Osteocyte (in vitro differentiated cells): ENCODE results near the gene NCAPH2. TPM values are rescaled to one million over a fixed set of nuclear protein-coding genes. Genes with fewer than 3 reads are reported as not detected.

Experiments
- DNase-seq: peaks from one replicate; pipeline ENCODE4 v3.0.0; 2021; ENCODE audit warnings: mixed read lengths; ENCODE audit not compliant: unreplicated experiment; ENCODE audit errors: extremely low spot score
- H3K27ac Mint-ChIP-seq: one replicate; pipeline ENCODE4 v1.8.0; 2021; ENCODE audit warnings: mild to moderate bottlenecking, mixed read lengths; ENCODE audit not compliant: unreplicated experiment
- H3K27me3 Mint-ChIP-seq: one replicate; pipeline ENCODE4 v1.8.0; 2021; ENCODE audit warnings: mixed read lengths; ENCODE audit not compliant: unreplicated experiment
- H3K36me3 Mint-ChIP-seq: one replicate; pipeline ENCODE4 v1.8.0; 2021; ENCODE audit warnings: mixed read lengths; ENCODE audit not compliant: unreplicated experiment
- H3K4me1 Mint-ChIP-seq: one replicate; pipeline ENCODE4 v1.8.0; 2021; ENCODE audit warnings: mixed read lengths; ENCODE audit not compliant: unreplicated experiment
- H3K4me3 Mint-ChIP-seq: one replicate; pipeline ENCODE4 v1.8.0; 2021; ENCODE audit warnings: mild to moderate bottlenecking, moderate library complexity, mixed read lengths; ENCODE audit not compliant: unreplicated experiment
- H3K9me3 Mint-ChIP-seq: one replicate; pipeline ENCODE4 v1.8.0; 2021; ENCODE audit warnings: mixed read lengths; ENCODE audit not compliant: unreplicated experiment
- CTCF ChIP-seq: fragments of 200-600 bp; sonication (generic); IDR thresholded peaks from 2 replicates; pipeline ENCODE4 v1.5.0; 2021; ENCODE audit warnings: antibody characterized with exemption, mild to moderate bottlenecking, moderate library complexity
- total RNA-seq: library from RNA; stranded (reverse); gene quantifications from 2 replicates; pipeline ENCODE4 v1.2.1, GENCODE V29; 2021

NCAPH2 gene
- total RNA-seq, 1 donor from 2014 or later = 47.0 TPM

GRCh38 chr22:50526108-50526833 is 18.2 kb downstream of the NCAPH2 start:
- peak overlapping the region; percentile 65 for H3K4me3 Mint-ChIP-seq
- H3K27ac Mint-ChIP-seq = peak overlapping the region; percentile 68
- peaks cover 4% of the 10 kb centered on the region for H3K36me3 Mint-ChIP-seq
- peaks cover 27% of the 10 kb centered on the region for H3K4me1 Mint-ChIP-seq
- H3K27me3 Mint-ChIP-seq = no peaks in the 10 kb centered on the region
- TF ChIP-seq CTCF = peak; percentile 75
- DNase-seq = peak; percentile 92
- H3K9me3 Mint-ChIP-seq = no peaks in the 10 kb centered on the region

- no peak for DNase-seq
- H3K9me3 Mint-ChIP-seq = no peaks in the 10 kb centered on the region
- H3K4me3 Mint-ChIP-seq = peak overlapping the region; percentile 65
- peaks cover 27% of the 10 kb centered on the region for H3K4me1 Mint-ChIP-seq
- peak overlapping the region; percentile 68 for H3K27ac Mint-ChIP-seq
- no peak for TF ChIP-seq CTCF
- no peaks in the 10 kb centered on the region for H3K27me3 Mint-ChIP-seq
- peaks cover 4% of the 10 kb centered on the region for H3K36me3 Mint-ChIP-seq
These were observed 19.1 kb downstream of the NCAPH2 start for GRCh38 chr22:50526834-50527801.

GRCh38 chr22:50527921-50528681 is 20.1 kb downstream of the NCAPH2 start:
- Mint-ChIP-seq H3K9me3 (no peaks in the 10 kb centered on the region), H3K36me3 (peaks cover 4% of the 10 kb centered on the region), H3K27me3 (peaks cover 6% of the 10 kb centered on the region), H3K27ac (no peak overlapping the region), H3K4me1 (peaks cover 27% of the 10 kb centered on the region), H3K4me3 (peak overlapping the region; percentile 65)
- no peak for DNase-seq
- no peak for TF ChIP-seq CTCF

- H3K27me3 Mint-ChIP-seq = peaks cover 13% of the 10 kb centered on the region
- no peak overlapping the region for H3K27ac Mint-ChIP-seq
- peaks cover 25% of the 10 kb centered on the region for H3K4me1 Mint-ChIP-seq
- H3K4me3 Mint-ChIP-seq = peak overlapping the region; percentile 45
- TF ChIP-seq CTCF = no peak
- no peaks in the 10 kb centered on the region for H3K9me3 Mint-ChIP-seq
- DNase-seq = peak; percentile 85
- H3K36me3 Mint-ChIP-seq = peaks cover 4% of the 10 kb centered on the region
These were observed 20.8 kb downstream of the NCAPH2 start for GRCh38 chr22:50528682-50529415.
